Breast epithelium (tissue), 3 donors: ENCODE data around the gene VIM.

Experiments used
- CTCF ChIP-seq, 3 donors: fragments of 450-650 bp; IDR thresholded peaks; one replicate each; pipeline ENCODE4 v1.5.1; 2016 to 2017; ENCODE audit warnings: antibody characterized with exemption in 3 of 3, mild to moderate bottlenecking in 3 of 3, moderate library complexity in 3 of 3
- POLR2A ChIP-seq: fragments of 450-650 bp; IDR thresholded peaks from one replicate; pipeline ENCODE4 v1.6.1; 2016; ENCODE audit warnings: antibody characterized with exemption, mild to moderate bottlenecking, moderate library complexity

GRCh38 chr10:17231788-17232187 lies 3.7 kb downstream of the VIM start:
- TF ChIP-seq CTCF (IDR thresholded peaks at IDR 0.05) (no peak), POLR2A (no peak)
